ENCODE data around the gene TMEM184B.

DNA sequence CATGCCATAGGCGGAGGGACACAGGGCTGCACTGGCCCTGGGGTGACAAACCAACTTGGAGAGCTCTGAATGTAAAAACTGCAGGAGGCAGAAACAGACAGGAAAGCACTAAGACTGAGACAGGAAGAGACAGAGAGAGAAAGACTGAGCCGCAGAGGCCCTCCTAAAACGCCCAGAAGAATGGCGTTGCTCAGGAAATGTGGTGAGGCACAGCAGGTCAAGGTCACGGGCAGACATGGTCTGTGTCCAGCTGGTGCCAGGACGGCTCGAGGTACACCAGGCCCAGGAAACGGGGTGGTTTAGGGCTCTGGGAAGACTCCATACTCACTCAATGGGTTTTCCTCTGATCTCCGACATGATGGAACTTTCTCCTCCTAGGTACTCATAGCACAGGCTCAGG lies 41.9 kb downstream of the TMEM184B start:
- TF ChIP-seq, protein P1, sequence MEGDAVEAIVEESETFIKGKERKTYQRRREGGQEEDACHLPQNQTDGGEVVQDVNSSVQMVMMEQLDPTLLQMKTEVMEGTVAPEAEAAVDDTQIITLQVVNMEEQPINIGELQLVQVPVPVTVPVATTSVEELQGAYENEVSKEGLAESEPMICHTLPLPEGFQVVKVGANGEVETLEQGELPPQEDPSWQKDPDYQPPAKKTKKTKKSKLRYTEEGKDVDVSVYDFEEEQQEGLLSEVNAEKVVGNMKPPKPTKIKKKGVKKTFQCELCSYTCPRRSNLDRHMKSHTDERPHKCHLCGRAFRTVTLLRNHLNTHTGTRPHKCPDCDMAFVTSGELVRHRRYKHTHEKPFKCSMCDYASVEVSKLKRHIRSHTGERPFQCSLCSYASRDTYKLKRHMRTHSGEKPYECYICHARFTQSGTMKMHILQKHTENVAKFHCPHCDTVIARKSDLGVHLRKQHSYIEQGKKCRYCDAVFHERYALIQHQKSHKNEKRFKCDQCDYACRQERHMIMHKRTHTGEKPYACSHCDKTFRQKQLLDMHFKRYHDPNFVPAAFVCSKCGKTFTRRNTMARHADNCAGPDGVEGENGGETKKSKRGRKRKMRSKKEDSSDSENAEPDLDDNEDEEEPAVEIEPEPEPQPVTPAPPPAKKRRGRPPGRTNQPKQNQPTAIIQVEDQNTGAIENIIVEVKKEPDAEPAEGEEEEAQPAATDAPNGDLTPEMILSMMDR (conservative IDR thresholded peaks at IDR 0.05 in 1 of 2, IDR thresholded peaks at IDR 0.05 in 1 of 2; ENCODE audit: extremely low read depth in 1 of 2, insufficient read depth in 1 of 2, low read depth in 1 of 2, low read length in 2 of 2) = no peak
- no peak for TF ChIP-seq EZH2 (IDR thresholded peaks at IDR 0.05; ENCODE audit: borderline replicate concordance, low read length)

Data from mammary epithelial cell (primary cell).